ENCODE results near the gene STON2. TPM values are rescaled to one million over a fixed set of nuclear protein-coding genes. Genes with fewer than 3 reads are reported as not detected.

The STON2 gene
- total RNA-seq, 1 experiment from 2014 or later: 0.36 TPM

DNA sequence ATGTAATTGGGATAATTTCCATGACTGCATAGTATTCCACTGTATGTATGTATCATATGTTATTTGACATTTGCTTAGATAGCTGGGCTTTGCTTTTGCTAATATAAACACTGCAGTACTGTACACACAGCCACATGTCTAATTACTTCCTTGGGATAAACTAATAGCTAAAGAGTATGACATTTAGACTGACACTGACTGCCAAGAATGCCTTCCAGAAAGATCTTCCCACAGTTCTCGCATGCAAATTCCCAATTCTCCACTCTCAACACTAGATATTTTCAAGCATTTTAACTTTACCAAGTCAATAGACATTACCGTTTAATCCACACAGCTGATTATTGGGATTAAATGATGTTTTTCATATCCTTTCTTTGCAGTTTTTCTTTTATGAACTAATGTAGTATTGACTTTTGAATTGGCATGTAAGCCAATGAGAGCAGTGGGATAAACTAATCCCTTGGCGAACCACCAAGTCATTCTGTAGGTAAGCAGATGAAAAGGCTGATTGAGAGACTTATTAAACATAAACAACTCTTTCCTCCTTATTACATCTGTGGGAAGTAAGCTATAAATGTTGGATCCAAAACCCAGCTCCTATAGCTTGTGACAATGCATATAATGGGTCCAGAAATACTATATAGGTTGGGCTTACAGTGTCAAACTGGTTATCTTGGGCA is 55.5 kb downstream of the STON2 start:
- no peaks in the 10 kb centered on the region for H3K36me3 ChIP-seq (ENCODE audit: control insufficient read depth, insufficient read depth, low read length)
- H3K4me1 ChIP-seq (ENCODE audit: control insufficient read depth, insufficient read depth, low read length): no peaks in the 10 kb centered on the region
- ChIA-PET POLR2A (no interaction called here), CTCF (no interaction called here)
- no peak for TF ChIP-seq POLR2AphosphoS5 (IDR thresholded peaks at IDR 0.05; ENCODE audit: low read depth, low read length)
- TF ChIP-seq SIN3A (IDR thresholded peaks at IDR 0.05; ENCODE audit: borderline replicate concordance, insufficient read depth, low read depth, low read length): no peak
- no peak for TF ChIP-seq TCF7L2 (IDR thresholded peaks at IDR 0.05; ENCODE audit: low read depth, low read length)
- no peak for TF ChIP-seq CTCF (IDR thresholded peaks at IDR 0.05)
- TF ChIP-seq, protein P1, sequence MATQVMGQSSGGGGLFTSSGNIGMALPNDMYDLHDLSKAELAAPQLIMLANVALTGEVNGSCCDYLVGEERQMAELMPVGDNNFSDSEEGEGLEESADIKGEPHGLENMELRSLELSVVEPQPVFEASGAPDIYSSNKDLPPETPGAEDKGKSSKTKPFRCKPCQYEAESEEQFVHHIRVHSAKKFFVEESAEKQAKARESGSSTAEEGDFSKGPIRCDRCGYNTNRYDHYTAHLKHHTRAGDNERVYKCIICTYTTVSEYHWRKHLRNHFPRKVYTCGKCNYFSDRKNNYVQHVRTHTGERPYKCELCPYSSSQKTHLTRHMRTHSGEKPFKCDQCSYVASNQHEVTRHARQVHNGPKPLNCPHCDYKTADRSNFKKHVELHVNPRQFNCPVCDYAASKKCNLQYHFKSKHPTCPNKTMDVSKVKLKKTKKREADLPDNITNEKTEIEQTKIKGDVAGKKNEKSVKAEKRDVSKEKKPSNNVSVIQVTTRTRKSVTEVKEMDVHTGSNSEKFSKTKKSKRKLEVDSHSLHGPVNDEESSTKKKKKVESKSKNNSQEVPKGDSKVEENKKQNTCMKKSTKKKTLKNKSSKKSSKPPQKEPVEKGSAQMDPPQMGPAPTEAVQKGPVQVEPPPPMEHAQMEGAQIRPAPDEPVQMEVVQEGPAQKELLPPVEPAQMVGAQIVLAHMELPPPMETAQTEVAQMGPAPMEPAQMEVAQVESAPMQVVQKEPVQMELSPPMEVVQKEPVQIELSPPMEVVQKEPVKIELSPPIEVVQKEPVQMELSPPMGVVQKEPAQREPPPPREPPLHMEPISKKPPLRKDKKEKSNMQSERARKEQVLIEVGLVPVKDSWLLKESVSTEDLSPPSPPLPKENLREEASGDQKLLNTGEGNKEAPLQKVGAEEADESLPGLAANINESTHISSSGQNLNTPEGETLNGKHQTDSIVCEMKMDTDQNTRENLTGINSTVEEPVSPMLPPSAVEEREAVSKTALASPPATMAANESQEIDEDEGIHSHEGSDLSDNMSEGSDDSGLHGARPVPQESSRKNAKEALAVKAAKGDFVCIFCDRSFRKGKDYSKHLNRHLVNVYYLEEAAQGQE (IDR thresholded peaks at IDR 0.05; ENCODE audit: insufficient read depth in 1 of 2, low read depth in 2 of 2, low read length in 1 of 2): no peak
- H3K27ac ChIP-seq (ENCODE audit: low read length): no peak overlapping the region
- no peak overlapping the region for H3K4me3 ChIP-seq (ENCODE audit: low read depth in 2 of 2, low read length in 2 of 2)
- BruUV-seq (replicated peaks): no TSS peak
- ATAC-seq (no peak), DNase-seq (ENCODE audit: low read depth, low spot score) (no peak)
- H3K27me3 ChIP-seq (ENCODE audit: control insufficient read depth, insufficient read depth, low read length): no peaks in the 10 kb centered on the region
- in situ Hi-C loops (cut with HindIII; ENCODE audit: low pct_unique_long_range_greater_than_20kb, low sequenced_read_pairs): no loop called here
- intact Hi-C loops (cut with micrococcal nuclease; ENCODE audit: unreplicated experiment): no loop called here
- no peaks in the 10 kb centered on the region for H3K9me3 ChIP-seq (ENCODE audit: control insufficient read depth, insufficient read depth, low read depth, low read length)

- Histone ChIP-seq H3K4me1 (ENCODE audit: control insufficient read depth, insufficient read depth, low read length) (no peaks in the 10 kb centered on the region), H3K27me3 (ENCODE audit: control insufficient read depth, insufficient read depth, low read length) (no peaks in the 10 kb centered on the region), H3K27ac (ENCODE audit: low read length) (no peak overlapping the region), H3K36me3 (ENCODE audit: control insufficient read depth, insufficient read depth, low read length) (no peaks in the 10 kb centered on the region), H3K4me3 (ENCODE audit: low read depth in 2 of 2, low read length in 2 of 2) (no peak overlapping the region), H3K9me3 (ENCODE audit: control insufficient read depth, insufficient read depth, low read depth, low read length) (no peaks in the 10 kb centered on the region)
- ATAC-seq (no peak), DNase-seq (ENCODE audit: low read depth, low spot score) (no peak)
- intact Hi-C loops (cut with micrococcal nuclease; ENCODE audit: unreplicated experiment): no loop called here
- ChIA-PET POLR2A (no interaction called here), CTCF (no interaction called here)
- TF ChIP-seq, protein P1 (IDR thresholded peaks at IDR 0.05; ENCODE audit: insufficient read depth in 1 of 2, low read depth in 2 of 2, low read length in 1 of 2): no peak
- TF ChIP-seq POLR2AphosphoS5 (IDR thresholded peaks at IDR 0.05; ENCODE audit: low read depth, low read length) (no peak), TCF7L2 (IDR thresholded peaks at IDR 0.05; ENCODE audit: low read depth, low read length) (no peak), SIN3A (IDR thresholded peaks at IDR 0.05; ENCODE audit: borderline replicate concordance, insufficient read depth, low read depth, low read length) (no peak), CTCF (IDR thresholded peaks at IDR 0.05) (no peak)
- no TSS peak for BruUV-seq (replicated peaks)
- in situ Hi-C loops (cut with HindIII; ENCODE audit: low pct_unique_long_range_greater_than_20kb, low sequenced_read_pairs): no loop called here
These were observed 56.4 kb downstream of the STON2 start for GRCh38 chr14:81343701-81344100.
